MCF 10A (cell line): Measurements from ENCODE around the gene TMPRSS9. TPM values are rescaled to one million over a fixed set of nuclear protein-coding genes. Genes with fewer than 3 reads are reported as not detected.

Experiments used
- BruUV-seq: library from RNA; stranded (reverse); fragments of 400-500 nt; replicated peaks from 2 replicates; lab custom pipeline; 2021; lab: Mats Ljungman, UMichigan
- CTCF ChIA-PET: fragments of 300-600 bp; sonication (Branson Sonifier 250); formaldehyde crosslinking; extraction: SDS; loops from one replicate; lab custom pipeline; 2021; ENCODE audit warnings: antibody characterized with exemption, inconsistent platforms; lab: Yijun Ruan, JAX
- POLR2A ChIA-PET: fragments of 300-600, 350-650 bp; sonication (Branson Sonifier 250); formaldehyde crosslinking; extraction: SDS; loops from one replicate; lab custom pipeline; 2020; ENCODE audit warnings: antibody characterized with exemption, inconsistent platforms; lab: Yijun Ruan, JAX
- DNase-seq: peaks from one replicate; pipeline ENCODE4 v3.0.0-alpha.2; 2018; ENCODE audit not compliant: unreplicated experiment
- H3K27ac Mint-ChIP-seq: one replicate; pipeline ENCODE4 v1.8.0; 2022; ENCODE audit warnings: mild to moderate bottlenecking, low read depth, mixed read lengths; ENCODE audit not compliant: unreplicated experiment
- H3K27me3 Mint-ChIP-seq: one replicate; pipeline ENCODE4 v1.8.0; 2022; ENCODE audit warnings: mixed read lengths; ENCODE audit not compliant: insufficient read depth, unreplicated experiment
- H3K36me3 Mint-ChIP-seq: one replicate; pipeline ENCODE4 v1.8.0; 2022; ENCODE audit warnings: mild to moderate bottlenecking, moderate library complexity, mixed read lengths; ENCODE audit not compliant: insufficient read depth, unreplicated experiment
- H3K4me1 Mint-ChIP-seq: one replicate; pipeline ENCODE4 v1.8.0; 2022; ENCODE audit warnings: mixed read lengths; ENCODE audit not compliant: insufficient read depth, unreplicated experiment
- H3K4me3 Mint-ChIP-seq: one replicate; pipeline ENCODE4 v1.8.0; 2022; ENCODE audit warnings: mild to moderate bottlenecking, moderate library complexity, mixed read lengths; ENCODE audit not compliant: unreplicated experiment
- H3K9me3 Mint-ChIP-seq: one replicate; pipeline ENCODE4 v1.8.0; 2022; ENCODE audit warnings: mixed read lengths; ENCODE audit not compliant: unreplicated experiment
- CTCF ChIP-seq: fragments of 200-600 bp; IDR thresholded peaks from one replicate; pipeline ENCODE4 v1.8.0; 2022; ENCODE audit warnings: antibody characterized with exemption, mild to moderate bottlenecking; ENCODE audit not compliant: unreplicated experiment
- intact Hi-C: fragments of 100-400 bp; cut with micrococcal nuclease; formaldehyde crosslinking; loops from 2 replicates; pipeline ENCODE4 v1.14.1; 2022
- total RNA-seq: library from RNA; stranded (reverse); gene quantifications from 2 replicates; pipeline ENCODE4 v1.2.3, GENCODE V29; 2022

TMPRSS9 gene
- total RNA-seq, 1 experiment from 2014 or later: not detected

GRCh38 chr19:2363419-2363818 is 3.4 kb downstream of the TMPRSS9 start:
- H3K4me1 Mint-ChIP-seq: no peaks in the 10 kb centered on the region
- ChIA-PET POLR2A (no interaction called here), CTCF (interaction anchor here (0.6 kb wide), 1 partner anchor 21 kb away, joined by 3 read pairs; no protein-coding TSS in a partner anchor)
- intact Hi-C loops: no loop called here
- no peak for DNase-seq
- no peak overlapping the region for H3K27ac Mint-ChIP-seq
- peaks cover 23% of the 10 kb centered on the region for H3K27me3 Mint-ChIP-seq
- TF ChIP-seq CTCF: no peak
- H3K4me3 Mint-ChIP-seq: no peak overlapping the region
- BruUV-seq: no TSS peak
- no peaks in the 10 kb centered on the region for H3K36me3 Mint-ChIP-seq
- H3K9me3 Mint-ChIP-seq: no peaks in the 10 kb centered on the region

GRCh38 chr19:2365201-2365970 is 5.3 kb downstream of the TMPRSS9 start:
- Mint-ChIP-seq H3K36me3 (no peaks in the 10 kb centered on the region), H3K27ac (no peak overlapping the region), H3K4me1 (no peaks in the 10 kb centered on the region), H3K27me3 (peaks cover 19% of the 10 kb centered on the region), H3K9me3 (no peaks in the 10 kb centered on the region), H3K4me3 (no peak overlapping the region)
- TF ChIP-seq CTCF: no peak
- POLR2A ChIA-PET: interaction anchor here (0.6 to 1.0 kb wide), 3 partner anchors 58 to 1096 kb away, joined by 3 read pairs; partner anchors contain the start of genes AMH and CIRBP
- intact Hi-C loops: no loop called here
- no peak for DNase-seq
- CTCF ChIA-PET: interaction anchor here (0.6 to 0.7 kb wide), 2 partner anchors 230 to 295 kb away, joined by 3 to 4 read pairs; no protein-coding TSS in a partner anchor
- no TSS peak for BruUV-seq

DNA sequence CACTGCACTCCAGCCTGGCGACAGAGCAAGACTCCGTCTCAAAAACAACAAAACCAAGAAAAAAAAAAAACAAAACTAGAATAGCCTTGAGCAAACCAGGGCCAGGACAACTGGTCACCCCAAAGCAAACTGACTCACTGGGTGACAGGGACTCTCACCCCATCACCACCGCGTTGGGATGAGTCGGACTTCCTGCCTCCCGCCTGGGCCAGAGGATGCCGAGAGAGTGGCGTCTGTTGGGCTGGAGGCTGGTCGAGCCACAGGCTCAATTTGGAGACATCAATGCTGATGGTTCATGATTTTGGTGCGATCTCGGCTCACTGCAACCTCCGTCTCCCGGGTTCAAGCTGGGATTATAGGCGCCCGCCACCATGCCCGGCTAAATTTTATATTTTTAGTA is 11.6 kb downstream of the TMPRSS9 start:
- BruUV-seq: no TSS peak
- ChIA-PET CTCF (no interaction called here), POLR2A (no interaction called here)
- no peaks in the 10 kb centered on the region for H3K36me3 Mint-ChIP-seq
- DNase-seq: no peak
- H3K4me3 Mint-ChIP-seq: no peak overlapping the region
- H3K27me3 Mint-ChIP-seq: peaks cover 12% of the 10 kb centered on the region
- H3K9me3 Mint-ChIP-seq: no peaks in the 10 kb centered on the region
- TF ChIP-seq CTCF: no peak
- intact Hi-C loops: no loop called here
- H3K27ac Mint-ChIP-seq: no peak overlapping the region
- peaks cover 12% of the 10 kb centered on the region for H3K4me1 Mint-ChIP-seq

- intact Hi-C loops: no loop called here
- POLR2A ChIA-PET: no interaction called here
- Mint-ChIP-seq H3K4me1 (peaks cover 12% of the 10 kb centered on the region), H3K27ac (no peak overlapping the region), H3K4me3 (no peak overlapping the region), H3K27me3 (peaks cover 12% of the 10 kb centered on the region), H3K9me3 (no peaks in the 10 kb centered on the region), H3K36me3 (no peaks in the 10 kb centered on the region)
- CTCF ChIA-PET: no interaction called here
- no peak for DNase-seq
- TF ChIP-seq CTCF: no peak
- no TSS peak for BruUV-seq
Observed at GRCh38 chr19:2372076-2372612, 12.1 kb downstream of the TMPRSS9 start.
